DND-41 (cell line): ENCODE measurements around the gene ARHGAP32.
A peak's percentile ranks its signal among the peaks of the same experiment; 100 is the strongest.

Experiments
- ATAC-seq: fragments of 200-7000 bp; cut with Tn5 transposase; 3 replicates; pipeline ENCODE4 v1.9.1; 2021; ENCODE audit warnings: low read depth; ENCODE audit not compliant: insufficient read depth
- DNase-seq: peaks from one replicate; pipeline ENCODE4 v3.0.0-alpha.2; 2020
- H2AFZ ChIP-seq: 2 replicates; pipeline ENCODE4 v1.6.0; 2012; ENCODE audit warnings: low read depth, low read length
- H3K27ac ChIP-seq: 2 replicates; pipeline ENCODE4 v1.5.1; 2012; ENCODE audit warnings: low read length, inconsistent platforms
- H3K27me3 ChIP-seq: fragments of 200-600 bp; sonication (generic); 2 replicates; pipeline ENCODE4 v1.6.0; 2012; ENCODE audit warnings: low read length, mild to moderate bottlenecking, inconsistent platforms; ENCODE audit not compliant: insufficient read depth, poor library complexity
- H3K36me3 ChIP-seq: 2 replicates; pipeline ENCODE4 v1.5.1; 2012; ENCODE audit warnings: low read length, inconsistent platforms; ENCODE audit not compliant: insufficient read depth
- H3K4me1 ChIP-seq: 2 replicates; pipeline ENCODE4 v1.5.1; 2012; ENCODE audit warnings: mild to moderate bottlenecking, low read length; ENCODE audit not compliant: insufficient read depth
- H3K4me2 ChIP-seq: 2 replicates; pipeline ENCODE4 v1.6.0; 2012; ENCODE audit warnings: mild to moderate bottlenecking, moderate library complexity, low read length, inconsistent platforms; ENCODE audit not compliant: insufficient read depth
- H3K4me3 ChIP-seq, 2 experiments: fragments of 200-600 bp in 1 of 2; shearing (Covaris generic) in 1 of 2; 2 replicates each; pipeline ENCODE4 v1.5.1; 2012 to 2016; ENCODE audit warnings: inconsistent platforms in 2 of 2, low read length in 2 of 2, mild to moderate bottlenecking in 2 of 2, low read depth in 1 of 2, moderate library complexity in 1 of 2
- H3K79me2 ChIP-seq: 2 replicates; pipeline ENCODE4 v1.6.0; 2012; ENCODE audit warnings: low read length, inconsistent platforms; ENCODE audit not compliant: insufficient read depth
- H3K9ac ChIP-seq: 2 replicates; pipeline ENCODE4 v1.6.0; 2012; ENCODE audit warnings: low read depth, mild to moderate bottlenecking, inconsistent platforms, low read length, moderate library complexity
- H3K9me3 ChIP-seq: 2 replicates; pipeline ENCODE4 v1.5.1; 2012; ENCODE audit warnings: low read length, moderate library complexity, mild to moderate bottlenecking, inconsistent platforms; ENCODE audit not compliant: insufficient read depth, severe bottlenecking
- H4K20me1 ChIP-seq: 2 replicates; pipeline ENCODE4 v1.6.0; 2012; ENCODE audit warnings: low read length; ENCODE audit not compliant: insufficient read depth
- CTCF ChIP-seq: IDR thresholded peaks from 2 replicates; pipeline ENCODE4 v1.5.1; 2012; ENCODE audit warnings: borderline replicate concordance, low read length, moderate library complexity, mild to moderate bottlenecking; ENCODE audit not compliant: poor library complexity, severe bottlenecking; ENCODE audit errors: extremely low read depth
- EZH2 ChIP-seq: IDR thresholded peaks from 3 replicates; pipeline ENCODE4 v1.6.1; 2012; ENCODE audit warnings: borderline replicate concordance, low read depth, mild to moderate bottlenecking, moderate library complexity, low read length, inconsistent platforms; ENCODE audit not compliant: severe bottlenecking

The ARHGAP32 gene

GRCh38 chr11:129117595-129118350, 74.4 kb downstream of the ARHGAP32 start:
- H3K27me3 ChIP-seq: peaks cover 27% of the 10 kb centered on the region
- DNase-seq (peak; percentile 45), ATAC-seq (peak; percentile 67; the same call in 2 of the 3 replicates)
- H3K4me3 ChIP-seq: no peak overlapping the region
- H4K20me1 ChIP-seq: no peaks in the 10 kb centered on the region
- no peaks in the 10 kb centered on the region for H3K9me3 ChIP-seq
- H3K79me2 ChIP-seq: no peaks in the 10 kb centered on the region
- H3K4me1 ChIP-seq: no peaks in the 10 kb centered on the region
- H3K27ac ChIP-seq: no peak overlapping the region
- no peaks in the 10 kb centered on the region for H3K36me3 ChIP-seq
- peak; percentile 89 for TF ChIP-seq CTCF
- TF ChIP-seq EZH2: no peak
- H3K4me2 ChIP-seq: no peak overlapping the region
- H2AFZ ChIP-seq: no peak overlapping the region
- no peak overlapping the region for H3K9ac ChIP-seq

- no peaks in the 10 kb centered on the region for H3K79me2 ChIP-seq
- no peak for TF ChIP-seq CTCF
- TF ChIP-seq EZH2: no peak
- no peaks in the 10 kb centered on the region for H3K9me3 ChIP-seq
- H2AFZ ChIP-seq: 0 out of 2 replicates have a peak overlapping the region, but pooled peaks have one; percentile 26
- no peak overlapping the region for H3K4me2 ChIP-seq
- H3K27ac ChIP-seq: no peak overlapping the region
- ATAC-seq (no peak), DNase-seq (no peak)
- H3K36me3 ChIP-seq: no peaks in the 10 kb centered on the region
- H3K4me3 ChIP-seq: no peak overlapping the region
- no peaks in the 10 kb centered on the region for H3K4me1 ChIP-seq
- H4K20me1 ChIP-seq: no peaks in the 10 kb centered on the region
- H3K9ac ChIP-seq: no peak overlapping the region
- peaks cover 21% of the 10 kb centered on the region for H3K27me3 ChIP-seq
These were observed 76.2 kb downstream of the ARHGAP32 start for GRCh38 chr11:129115652-129116586.

GRCh38 chr11:129109701-129110100, 82.4 kb downstream of the ARHGAP32 start:
- Histone ChIP-seq H3K4me1 (no peaks in the 10 kb centered on the region), H4K20me1 (no peaks in the 10 kb centered on the region), H3K27me3 (no peaks in the 10 kb centered on the region), H3K9ac (no peak overlapping the region), H3K9me3 (no peaks in the 10 kb centered on the region), H3K36me3 (no peaks in the 10 kb centered on the region), H3K27ac (no peak overlapping the region), H3K79me2 (no peaks in the 10 kb centered on the region), H3K4me3 (no peak overlapping the region), H3K4me2 (no peak overlapping the region), H2AFZ (no peak overlapping the region)
- TF ChIP-seq EZH2: no peak
- DNase-seq (no peak), ATAC-seq (no peak)

GRCh38 chr11:129106788-129107187, 85.3 kb downstream of the ARHGAP32 start:
- ATAC-seq (no peak), DNase-seq (no peak)
- Histone ChIP-seq H3K9me3 (no peaks in the 10 kb centered on the region), H2AFZ (no peak overlapping the region), H3K4me2 (no peak overlapping the region), H3K9ac (no peak overlapping the region), H3K79me2 (no peaks in the 10 kb centered on the region), H3K4me3 (no peak overlapping the region), H3K27me3 (no peaks in the 10 kb centered on the region), H3K27ac (no peak overlapping the region), H3K4me1 (no peaks in the 10 kb centered on the region), H4K20me1 (no peaks in the 10 kb centered on the region), H3K36me3 (no peaks in the 10 kb centered on the region)
- TF ChIP-seq EZH2: no peak
- TF ChIP-seq CTCF: no peak
